Effector CD4-positive, alpha-beta T cell (primary cell): ENCODE data around the gene TMEM98.
"Not testable (repeated sequence)": the region's sequence is repeated elsewhere in the genome, so short reads cannot be mapped to it uniquely, and the experiment has no call there.

Source experiments
- DNase-seq: peaks from one replicate; pipeline ENCODE4 v3.0.0-alpha.2; 2020

TMEM98 gene

DNA sequence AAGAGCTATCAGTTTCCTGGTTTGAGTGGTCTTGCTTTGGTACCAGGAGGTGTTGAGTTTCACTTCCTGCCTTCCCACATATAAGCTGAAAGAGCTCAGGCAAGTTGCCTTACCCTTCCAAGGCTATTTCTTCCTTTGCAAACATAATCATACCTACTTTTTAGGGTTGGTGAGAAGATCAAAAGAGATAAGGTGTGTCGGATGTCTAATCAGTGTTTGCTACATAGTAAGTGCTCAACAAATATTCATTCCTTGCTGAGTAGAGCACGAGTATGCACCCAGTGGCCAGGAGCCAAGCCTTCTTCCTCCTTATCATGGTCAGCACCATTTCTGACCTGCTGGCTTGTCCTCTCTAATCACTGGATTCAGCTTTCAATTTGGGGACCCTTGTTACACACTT, 12.7 kb upstream of the TMEM98 start:
- no peak for DNase-seq

DNA sequence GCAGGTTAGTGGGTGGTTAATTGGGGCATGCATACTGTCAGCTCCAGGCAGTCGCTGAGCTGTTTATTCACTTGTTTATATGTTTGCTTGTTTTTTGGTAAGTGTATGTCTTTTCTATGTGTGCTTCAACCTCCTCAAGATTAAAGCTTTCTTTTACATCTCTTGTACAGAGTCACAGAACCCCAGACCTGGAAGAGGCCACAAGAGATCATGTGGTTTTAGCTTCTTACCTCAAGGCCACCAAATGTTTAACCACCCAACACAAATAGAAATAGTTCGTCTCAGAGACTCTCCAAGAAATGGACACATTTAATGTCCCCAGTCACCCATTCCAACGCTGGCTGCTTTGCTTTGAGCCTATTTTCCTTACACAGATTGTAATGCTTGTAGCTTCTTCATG, 11.8 kb upstream of the TMEM98 start:
- DNase-seq, result no peak

DNA sequence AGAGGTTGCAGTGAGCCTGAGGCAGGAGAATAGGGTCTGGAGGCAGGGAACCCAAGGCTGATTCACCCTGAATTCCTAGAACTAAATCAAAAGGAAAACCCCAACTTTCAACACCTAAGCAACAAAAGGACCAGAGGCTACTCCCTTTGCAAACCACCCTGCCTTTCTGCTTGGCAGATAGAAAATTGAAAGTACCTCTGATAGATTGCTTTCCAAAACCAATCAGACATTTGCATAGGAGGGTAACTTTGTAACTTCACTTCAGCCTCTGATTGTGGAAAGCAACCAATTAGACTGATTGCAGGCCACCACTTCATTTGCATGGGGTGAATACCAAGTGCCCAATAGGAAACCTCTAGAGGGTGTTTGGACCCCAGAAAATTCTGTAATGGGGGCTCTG, 10.9 kb upstream of the TMEM98 start:
- DNase-seq, result no peak

DNA sequence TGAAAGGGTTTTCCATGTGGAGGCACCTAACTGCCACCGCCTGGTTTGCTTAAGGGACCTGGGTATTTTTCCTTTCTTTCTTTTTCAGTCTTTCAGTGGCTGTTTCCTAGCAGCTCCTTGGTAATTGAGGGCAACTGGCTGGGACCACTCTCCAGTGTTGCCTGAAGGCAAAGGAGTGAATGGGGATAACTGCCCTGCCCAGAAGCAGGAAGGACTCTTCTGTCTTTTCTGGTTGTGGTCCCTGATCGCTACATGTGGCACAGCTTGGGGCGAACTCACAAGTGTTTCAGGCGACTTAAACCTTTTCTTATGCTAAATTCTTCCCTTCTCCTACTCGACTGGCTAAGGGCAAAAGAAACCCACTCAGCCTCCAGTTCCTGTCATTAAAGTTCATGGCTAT, 10.1 kb upstream of the TMEM98 start:
- DNase-seq, result no peak

DNA sequence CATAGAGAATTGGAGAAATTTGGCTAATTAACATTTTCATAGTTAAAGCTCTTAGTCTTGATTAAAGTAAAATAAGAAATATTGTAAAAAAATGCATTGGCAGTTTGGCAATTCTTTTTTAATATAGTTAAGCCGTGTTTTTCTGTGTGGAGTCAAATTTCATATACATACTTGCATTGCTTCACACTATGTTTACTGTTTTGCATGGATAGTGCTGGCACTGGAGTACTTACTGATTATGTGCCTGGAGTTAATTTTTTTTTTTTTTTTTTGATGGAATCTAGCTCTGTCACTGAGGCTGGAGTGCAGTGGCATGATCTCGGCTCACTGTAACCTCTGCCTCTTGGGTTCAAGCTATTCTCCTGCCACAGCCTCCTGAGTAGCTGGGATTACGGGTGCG, 8.1 kb upstream of the TMEM98 start:
- not testable (repeated sequence) for DNase-seq

DNA sequence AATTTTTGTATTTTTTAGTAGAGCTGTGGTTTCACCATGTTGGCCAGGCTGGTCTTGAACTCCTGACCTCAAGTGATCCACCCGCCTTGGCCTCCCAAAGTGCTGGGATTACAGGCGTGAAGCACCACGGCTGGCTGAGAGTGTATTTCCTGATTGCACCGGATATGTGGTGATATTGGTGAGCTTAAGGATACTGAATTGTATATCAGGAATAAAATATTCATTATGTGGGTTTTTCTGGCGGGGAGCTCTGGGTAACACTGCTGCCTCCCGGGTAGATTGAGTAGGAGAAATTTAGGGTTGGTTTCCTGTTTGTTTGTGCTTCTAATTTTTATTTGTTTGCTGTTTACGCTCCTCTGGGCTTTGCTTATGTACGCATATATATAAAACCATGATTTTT, 7.7 kb upstream of the TMEM98 start:
- no peak for DNase-seq

DNA sequence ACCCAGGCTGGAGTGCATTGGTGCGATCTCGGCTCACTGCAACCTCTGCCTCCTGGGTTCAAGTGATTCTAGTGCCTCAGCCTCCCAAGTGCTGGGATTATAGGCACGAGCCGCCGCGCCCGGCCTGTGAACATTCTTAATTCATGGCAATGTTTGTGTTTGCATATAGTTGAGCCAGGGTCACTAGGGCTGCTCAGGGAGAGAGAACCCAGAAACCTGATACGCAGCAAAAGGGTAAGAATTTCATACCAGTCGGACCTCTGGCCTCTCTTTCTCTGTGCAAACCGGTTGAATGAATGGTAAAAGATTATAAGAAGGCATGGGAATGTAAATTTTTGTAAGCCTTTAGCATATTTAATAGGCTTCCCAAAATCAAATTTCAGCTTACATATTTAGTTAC, 6.9 kb upstream of the TMEM98 start:
- no peak for DNase-seq

DNA sequence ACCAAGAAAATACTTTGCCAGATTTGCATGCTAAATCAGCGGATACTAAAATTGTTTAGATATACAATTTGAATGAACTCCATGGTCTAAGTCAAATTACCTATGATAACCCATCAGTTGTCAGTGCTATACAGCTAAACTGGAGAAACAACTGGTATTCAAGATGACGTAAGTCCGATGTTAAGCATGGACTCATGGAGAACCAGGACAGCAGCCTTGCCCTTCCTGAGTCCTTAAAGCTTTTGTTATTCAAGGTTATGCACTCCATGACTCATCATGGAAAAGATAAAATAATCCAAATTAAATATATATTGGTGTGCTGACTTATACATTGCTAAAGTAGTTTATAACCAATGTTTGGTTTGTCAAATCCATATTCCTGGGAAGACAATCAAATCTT, 4.0 kb upstream of the TMEM98 start:
- DNase-seq, result not testable (repeated sequence)

DNA sequence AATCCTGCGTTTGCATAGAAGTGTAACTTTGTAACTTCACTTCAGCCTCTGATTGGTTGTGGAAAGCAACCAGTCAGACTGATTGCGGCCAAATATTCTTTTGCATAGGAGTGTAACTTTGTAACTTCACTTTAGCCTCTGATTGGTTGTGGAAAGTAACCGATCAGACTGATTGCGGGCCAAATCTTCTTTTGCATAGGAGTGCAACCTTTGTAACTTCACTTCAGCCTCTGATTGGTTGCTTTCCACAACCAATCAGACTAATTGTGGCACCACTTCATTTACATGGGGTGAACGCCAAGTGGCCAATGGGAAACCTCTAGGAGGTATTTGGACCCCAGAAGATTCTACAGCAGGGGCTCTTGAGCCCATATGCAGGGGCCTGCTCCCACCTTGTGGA, 1.8 kb upstream of the TMEM98 start:
- DNase-seq, result no peak

DNA sequence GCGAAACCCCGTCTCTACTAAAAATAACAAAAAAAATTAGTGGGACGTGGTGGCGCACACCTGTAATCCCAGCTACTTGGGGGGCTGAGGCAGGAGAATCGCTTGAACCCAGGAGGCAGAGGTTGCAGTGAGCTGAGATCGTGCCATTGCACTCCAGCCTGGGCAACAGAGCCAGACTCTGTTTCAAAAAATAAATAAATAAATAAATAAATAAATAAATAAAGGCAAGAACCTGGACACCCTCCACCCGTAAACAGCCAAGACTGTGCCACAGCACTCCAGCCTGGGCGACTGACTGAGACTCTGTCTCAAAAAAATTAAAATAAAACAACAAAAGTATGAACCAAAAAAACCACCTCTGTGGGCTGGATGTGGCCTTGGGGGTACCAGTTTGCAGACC, 1.2 kb upstream of the TMEM98 start:
- DNase-seq, result not testable (repeated sequence)

DNA sequence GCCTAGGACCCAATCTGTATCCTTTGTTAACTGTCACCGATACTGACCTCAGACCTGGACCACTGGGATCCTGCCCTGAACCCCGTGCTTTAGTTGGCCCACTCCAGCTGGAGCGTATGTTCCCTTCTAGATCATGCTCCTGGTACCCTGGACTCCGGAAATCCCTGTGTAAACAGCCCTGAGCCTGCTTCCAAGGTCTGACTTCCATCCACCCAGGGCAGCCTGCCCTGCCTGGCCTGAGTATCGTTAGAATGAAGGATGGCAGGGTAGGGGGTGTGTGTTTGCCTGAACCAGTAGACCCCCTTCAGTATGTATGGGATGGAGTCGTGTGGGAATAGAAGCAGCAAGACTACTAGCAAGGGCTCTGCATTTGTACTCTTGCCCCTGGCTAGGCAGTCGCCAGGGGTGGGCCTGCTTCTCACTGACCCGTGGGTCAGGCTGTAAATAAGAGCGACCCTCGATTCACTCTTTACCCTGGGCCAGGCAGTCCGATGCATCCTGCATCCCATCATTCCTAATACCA, 691 bp upstream of the TMEM98 start:
- no peak for DNase-seq

DNA sequence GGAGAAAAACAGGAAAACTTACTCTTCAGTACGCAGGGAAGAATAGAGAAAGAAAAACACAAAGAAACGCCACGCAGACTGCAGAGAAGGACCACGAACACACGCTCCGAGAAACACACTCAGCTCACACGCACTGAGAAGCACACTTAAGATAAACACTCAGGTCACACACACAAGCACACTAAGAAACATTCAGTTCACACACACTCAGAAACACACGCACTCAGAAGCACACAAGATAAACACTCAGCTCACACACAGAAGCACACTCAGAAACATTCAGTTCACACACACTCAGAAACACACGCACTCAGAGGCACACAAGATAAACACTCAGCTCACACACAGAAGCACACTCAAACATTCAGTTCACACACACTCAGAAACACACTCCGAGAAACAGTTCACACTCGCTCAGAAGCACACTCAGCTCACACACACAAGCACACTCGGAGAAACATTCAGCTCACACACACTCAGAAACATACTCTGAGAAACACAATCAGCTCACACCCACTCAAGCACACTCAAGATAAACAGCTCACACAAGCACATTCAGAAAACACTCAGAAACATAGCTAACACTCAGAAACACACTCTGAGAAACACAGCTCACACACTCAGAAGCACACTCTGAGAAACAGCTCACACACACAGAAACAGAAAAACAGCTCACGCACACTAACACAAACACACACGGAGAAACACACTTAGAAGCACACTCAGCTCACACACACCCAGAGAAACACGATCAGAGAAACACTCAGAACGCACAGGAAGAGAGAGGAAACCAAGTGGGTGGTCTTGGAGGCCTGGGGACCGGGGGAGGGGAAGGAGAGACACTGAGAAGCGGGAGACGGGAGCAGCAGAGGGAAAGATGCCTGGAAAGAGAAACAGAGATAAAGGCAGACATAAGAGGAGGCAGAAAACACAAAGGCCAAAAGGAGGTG, 908 bp downstream of the TMEM98 start:
- no peak for DNase-seq

DNA sequence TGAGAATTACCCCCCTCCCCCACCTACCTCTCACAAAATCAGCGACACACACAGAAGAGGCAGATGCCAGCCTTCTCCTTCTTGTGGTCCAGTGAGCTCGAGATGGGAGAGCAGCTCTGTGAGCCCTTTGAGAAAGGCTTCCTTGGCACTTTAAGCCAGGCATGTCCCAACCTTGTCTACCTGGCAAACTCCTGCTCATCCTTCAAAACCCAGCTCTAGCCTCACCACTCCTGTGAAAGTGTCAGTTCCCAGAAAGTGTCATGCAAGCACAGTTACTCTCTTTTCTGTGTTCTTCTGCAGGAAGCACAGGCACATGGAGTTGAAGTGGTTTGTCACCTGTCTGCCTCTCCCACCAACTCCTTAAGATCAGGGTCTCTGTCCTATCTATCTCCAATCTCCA, 1.6 kb downstream of the TMEM98 start:
- no peak for DNase-seq

DNA sequence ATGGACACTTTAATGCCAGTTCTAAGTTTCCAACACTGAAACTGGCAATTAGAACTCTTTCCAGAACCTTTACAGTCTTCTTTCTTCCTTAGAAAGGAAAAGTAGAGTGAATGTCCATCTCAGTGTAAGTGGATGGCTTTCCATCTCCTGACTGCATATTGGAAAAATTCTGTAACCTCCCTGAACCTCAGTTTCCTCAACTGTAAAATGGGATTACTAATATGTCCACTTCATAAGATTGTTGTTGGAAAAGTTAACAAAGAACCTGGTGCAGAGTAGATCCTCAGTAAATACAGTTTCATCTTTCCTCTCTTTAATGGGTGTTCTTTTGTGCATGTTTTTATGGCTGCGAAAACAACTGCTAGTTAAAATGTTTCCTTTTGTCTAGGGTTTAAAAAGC, 2.6 kb downstream of the TMEM98 start:
- DNase-seq, result no peak

DNA sequence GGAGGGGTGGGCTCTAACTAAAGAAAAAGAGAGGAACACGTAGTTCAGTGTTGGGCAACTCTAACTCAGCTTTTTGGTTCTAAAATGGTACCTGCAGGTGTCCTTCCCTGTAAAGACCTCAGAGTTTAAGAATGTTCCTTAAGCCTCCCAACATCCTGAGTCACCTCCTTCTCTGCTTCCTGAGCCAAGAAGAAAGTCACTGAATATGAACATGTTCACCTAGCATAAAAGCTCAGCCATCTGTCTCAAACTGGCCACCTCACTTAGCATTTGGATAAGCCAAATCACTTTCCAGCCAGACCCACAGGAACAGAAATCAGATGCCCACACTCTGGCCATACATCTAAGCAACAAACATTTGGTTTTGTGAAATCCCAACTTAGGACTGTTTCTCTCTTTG, 3.7 kb downstream of the TMEM98 start:
- DNase-seq, result no peak

DNA sequence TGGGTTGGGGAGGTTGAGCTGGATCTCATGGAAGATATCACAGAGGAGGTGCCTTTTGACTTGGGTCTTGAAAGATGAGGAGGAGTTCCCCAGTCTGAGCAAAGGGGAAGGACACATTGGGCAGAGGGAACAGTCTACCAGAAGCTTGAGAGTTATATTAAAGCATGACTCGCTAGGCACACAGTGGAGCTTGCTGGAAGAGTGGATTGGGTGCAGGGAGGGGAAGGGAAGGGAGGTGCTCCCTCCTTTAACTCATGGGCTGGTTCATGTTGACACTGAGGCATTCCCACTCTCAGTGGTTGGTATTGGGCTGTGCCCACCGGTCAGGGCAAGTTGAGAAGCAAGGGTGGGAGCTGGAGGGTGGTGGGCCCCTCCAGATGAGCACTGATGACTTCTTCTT, 5.9 kb downstream of the TMEM98 start:
- no peak for DNase-seq

DNA sequence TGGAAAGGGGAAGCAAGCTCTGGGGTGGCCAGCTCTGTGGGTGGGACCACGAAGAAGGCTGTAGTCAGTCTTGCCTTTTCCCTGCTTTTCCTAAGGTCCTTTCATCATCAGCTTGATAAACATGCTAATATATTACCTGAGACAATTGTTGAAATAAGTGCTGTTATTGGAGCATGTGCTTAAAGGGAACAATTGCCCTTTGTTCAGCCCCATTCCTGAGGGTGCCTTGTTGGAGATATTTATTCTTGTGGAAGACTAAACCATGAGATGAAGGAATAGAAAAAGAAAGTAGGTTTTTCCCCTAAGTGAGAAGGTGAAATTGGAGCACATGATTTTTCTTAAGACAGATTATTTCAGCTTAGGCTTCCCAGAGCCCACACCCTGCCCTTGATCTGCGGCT, 7.8 kb downstream of the TMEM98 start:
- DNase-seq, result no peak

DNA sequence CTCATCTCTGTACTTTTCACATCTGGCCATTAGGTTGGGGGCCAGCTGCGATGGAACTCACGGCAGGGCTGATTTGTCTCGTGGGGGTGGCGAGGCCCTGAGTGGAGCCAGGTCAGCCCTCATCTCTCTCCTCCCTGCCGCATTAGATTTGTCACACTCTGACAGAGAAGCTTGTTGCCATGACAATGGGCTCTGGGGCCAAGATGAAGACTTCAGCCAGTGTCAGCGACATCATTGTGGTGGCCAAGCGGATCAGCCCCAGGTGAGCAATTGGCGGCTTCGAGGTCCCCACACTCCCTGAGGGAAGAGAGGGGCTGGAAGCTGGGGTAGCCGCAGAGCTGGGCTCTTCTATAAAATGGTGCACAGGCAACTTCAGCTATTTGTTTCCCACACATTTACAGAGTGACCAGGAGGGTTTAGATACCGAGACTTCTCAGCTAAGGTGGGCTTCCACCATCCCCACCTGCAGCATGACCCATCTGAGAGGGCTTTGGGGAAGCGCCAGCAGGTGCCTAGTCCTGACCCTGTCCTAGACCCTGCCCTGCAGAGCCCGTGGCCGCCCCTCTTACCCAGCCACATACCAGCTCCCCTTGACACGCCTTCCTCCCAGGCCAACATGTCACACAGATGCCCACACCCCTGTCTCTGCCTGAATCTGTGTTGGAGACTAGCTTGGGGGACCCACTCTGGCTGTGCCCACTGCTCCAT, 8.4 kb downstream of the TMEM98 start:
- DNase-seq, result no peak

DNA sequence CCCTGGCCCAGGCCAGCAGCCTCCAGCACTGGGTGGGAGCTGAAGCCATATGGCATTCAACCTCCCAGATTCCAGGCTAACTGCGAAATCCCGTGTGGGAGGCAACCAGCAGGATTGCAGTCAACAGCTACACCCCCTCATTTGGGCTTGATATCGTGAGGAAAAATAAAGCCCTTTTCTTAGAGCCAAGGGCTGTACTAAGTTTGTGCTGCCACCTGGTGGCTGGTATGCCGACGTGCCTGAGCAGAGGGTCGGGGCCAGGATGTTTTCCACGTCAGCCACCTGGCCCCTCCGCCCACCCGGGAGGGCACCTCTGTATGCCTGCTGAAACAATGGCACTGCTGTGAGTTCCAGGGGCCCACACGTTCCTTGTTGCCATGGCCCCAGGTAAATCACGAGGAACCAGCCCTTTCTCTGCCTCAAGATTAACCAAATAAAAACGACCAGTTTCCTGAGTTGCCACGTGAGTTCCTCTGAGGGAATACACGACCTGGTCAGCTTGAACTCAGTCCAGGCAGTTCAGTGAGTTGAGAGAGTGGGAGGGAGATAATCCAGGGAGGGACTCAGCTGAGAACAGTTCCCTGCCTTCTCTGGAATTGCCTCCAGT, 9.0 kb downstream of the TMEM98 start:
- peak; percentile 48 for DNase-seq

DNA sequence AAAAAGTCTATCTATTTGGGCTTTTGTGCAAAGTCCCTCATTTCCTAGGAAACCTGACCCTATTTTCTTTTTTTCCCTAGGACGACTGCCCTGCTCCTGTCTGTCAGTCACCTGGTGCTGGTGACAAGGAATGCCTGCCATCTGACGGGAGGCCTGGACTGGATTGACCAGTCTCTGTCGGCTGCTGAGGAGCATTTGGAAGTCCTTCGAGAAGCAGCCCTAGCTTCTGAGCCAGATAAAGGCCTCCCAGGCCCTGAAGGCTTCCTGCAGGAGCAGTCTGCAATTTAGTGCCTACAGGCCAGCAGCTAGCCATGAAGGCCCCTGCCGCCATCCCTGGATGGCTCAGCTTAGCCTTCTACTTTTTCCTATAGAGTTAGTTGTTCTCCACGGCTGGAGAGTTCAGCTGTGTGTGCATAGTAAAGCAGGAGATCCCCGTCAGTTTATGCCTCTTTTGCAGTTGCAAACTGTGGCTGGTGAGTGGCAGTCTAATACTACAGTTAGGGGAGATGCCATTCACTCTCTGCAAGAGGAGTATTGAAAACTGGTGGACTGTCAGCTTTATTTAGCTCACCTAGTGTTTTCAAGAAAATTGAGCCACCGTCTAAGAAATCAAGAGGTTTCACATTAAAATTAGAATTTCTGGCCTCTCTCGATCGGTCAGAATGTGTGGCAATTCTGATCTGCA, 12.9 kb downstream of the TMEM98 start:
- DNase-seq, result no peak

DNA sequence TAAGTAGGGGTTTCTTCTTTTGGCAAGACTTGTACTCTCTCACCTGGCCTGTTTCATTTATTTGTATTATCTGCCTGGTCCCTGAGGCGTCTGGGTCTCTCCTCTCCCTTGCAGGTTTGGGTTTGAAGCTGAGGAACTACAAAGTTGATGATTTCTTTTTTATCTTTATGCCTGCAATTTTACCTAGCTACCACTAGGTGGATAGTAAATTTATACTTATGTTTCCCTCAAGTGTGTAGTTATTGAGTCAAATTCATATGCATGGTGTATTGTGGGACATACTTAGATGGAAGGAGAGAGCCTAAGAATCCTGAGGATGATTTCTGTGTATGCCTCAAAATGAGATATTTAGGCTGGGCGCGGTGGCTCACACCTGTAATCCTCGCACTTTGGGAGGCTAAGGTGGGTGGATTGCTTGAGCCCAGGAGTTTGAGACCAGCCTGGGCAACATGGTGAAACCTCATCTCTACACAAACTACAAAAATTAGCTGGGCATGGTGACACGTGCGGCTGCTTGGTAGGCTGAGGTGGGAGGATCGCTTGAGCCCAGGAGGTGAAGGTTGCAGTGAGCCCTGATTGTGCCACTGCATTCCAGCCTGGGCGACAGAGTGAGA, 13.6 kb downstream of the TMEM98 start:
- DNase-seq, result no peak

DNA sequence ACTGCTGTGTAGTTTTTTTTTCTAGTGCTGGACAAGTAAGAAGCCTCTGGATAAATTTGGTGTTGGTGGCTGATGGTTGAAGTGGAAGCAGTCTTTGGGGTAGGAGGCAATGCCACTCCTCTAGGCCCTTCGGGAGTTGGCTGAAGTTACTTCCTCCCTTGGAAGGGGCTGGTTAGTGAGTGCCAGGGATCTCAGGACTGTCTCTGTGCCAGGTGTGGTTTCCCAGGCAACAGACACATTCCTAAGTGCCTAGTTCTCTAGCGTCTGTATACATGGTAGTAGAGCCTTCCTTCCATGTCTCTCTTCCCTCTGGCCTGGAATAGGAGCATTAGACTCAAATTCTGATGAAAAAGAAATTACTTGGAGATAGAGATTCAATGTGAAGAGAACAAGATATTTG, 15.3 kb downstream of the TMEM98 start:
- DNase-seq, result no peak
